ENCODE measurements around the gene CACNA1B. TPM values are rescaled to one million over a fixed set of nuclear protein-coding genes. Genes with fewer than 3 reads are reported as not detected.

The CACNA1B gene
- total RNA-seq, 1 experiment from 2014 or later: 7.8 TPM

DNA sequence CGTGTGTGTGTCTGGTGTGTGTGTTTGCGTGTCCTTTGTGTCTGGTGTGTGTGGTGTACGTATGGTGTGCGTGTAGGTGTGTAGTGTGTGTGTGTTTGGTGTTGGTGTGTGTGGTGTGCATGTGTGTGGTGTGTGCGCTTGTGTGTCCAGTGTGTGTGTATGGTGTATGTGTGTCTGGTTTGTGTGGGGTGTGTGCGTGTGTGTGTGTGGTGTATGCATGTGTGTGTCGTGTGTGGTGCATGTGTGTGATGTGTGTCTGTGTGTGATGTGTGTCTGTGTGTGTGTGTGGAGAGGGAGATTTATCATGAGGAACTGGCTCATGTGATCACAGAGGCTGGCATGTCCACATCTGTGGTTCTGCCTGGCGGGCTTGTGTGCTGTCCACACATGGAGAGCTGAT lies 71.7 kb downstream of the CACNA1B start:
- H3K27me3 ChIP-seq (ENCODE audit: insufficient read depth, low read length): no peaks in the 10 kb centered on the region
- H3K14ac ChIP-seq (ENCODE audit: insufficient read depth, low read length): no peak overlapping the region
- no peak overlapping the region for H3K4me2 ChIP-seq (ENCODE audit: insufficient read depth, insufficient read length, low read length)
- H4K91ac ChIP-seq (ENCODE audit: insufficient read length, low read depth, low read length): no peak overlapping the region
- H3K9me3 ChIP-seq (ENCODE audit: control insufficient read depth, low read depth, low read length): peaks cover 38% of the 10 kb centered on the region
- peaks cover 2% of the 10 kb centered on the region; the same call in 1 of the 2 replicates for H3K27me3 Mint-ChIP-seq (ENCODE audit: low read depth)
- no peak overlapping the region for H2BK5ac ChIP-seq (ENCODE audit: insufficient read length, low read length)
- no peak overlapping the region for H3T11ph ChIP-seq (ENCODE audit: low read length)
- H3K56ac ChIP-seq (ENCODE audit: insufficient read length, low read depth, low read length): no peak overlapping the region
- no peak overlapping the region for H3K27ac Mint-ChIP-seq
- no peaks in the 10 kb centered on the region for H3K4me1 Mint-ChIP-seq
- no peak overlapping the region for H4K5ac ChIP-seq (ENCODE audit: insufficient read length, low read depth, low read length)
- H3K4me3 Mint-ChIP-seq: no peak overlapping the region
- H2AFZ ChIP-seq (ENCODE audit: low read length): no peak overlapping the region
- TF ChIP-seq, protein P1, sequence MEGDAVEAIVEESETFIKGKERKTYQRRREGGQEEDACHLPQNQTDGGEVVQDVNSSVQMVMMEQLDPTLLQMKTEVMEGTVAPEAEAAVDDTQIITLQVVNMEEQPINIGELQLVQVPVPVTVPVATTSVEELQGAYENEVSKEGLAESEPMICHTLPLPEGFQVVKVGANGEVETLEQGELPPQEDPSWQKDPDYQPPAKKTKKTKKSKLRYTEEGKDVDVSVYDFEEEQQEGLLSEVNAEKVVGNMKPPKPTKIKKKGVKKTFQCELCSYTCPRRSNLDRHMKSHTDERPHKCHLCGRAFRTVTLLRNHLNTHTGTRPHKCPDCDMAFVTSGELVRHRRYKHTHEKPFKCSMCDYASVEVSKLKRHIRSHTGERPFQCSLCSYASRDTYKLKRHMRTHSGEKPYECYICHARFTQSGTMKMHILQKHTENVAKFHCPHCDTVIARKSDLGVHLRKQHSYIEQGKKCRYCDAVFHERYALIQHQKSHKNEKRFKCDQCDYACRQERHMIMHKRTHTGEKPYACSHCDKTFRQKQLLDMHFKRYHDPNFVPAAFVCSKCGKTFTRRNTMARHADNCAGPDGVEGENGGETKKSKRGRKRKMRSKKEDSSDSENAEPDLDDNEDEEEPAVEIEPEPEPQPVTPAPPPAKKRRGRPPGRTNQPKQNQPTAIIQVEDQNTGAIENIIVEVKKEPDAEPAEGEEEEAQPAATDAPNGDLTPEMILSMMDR (conservative IDR thresholded peaks at IDR 0.05): no peak
- H2BK120ac ChIP-seq (ENCODE audit: low read depth, low read length, poor library complexity, severe bottlenecking): no peak overlapping the region
- no peak overlapping the region for H3K23ac ChIP-seq (ENCODE audit: insufficient read length, low read depth, low read length)
- peaks cover 19 to 39% (median 32%) of the 10 kb centered on the region in 3 experiments for H3K36me3 Mint-ChIP-seq (ENCODE audit: insufficient read depth in 1 of 3, low read depth in 3 of 3)
- H2BK12ac ChIP-seq (ENCODE audit: insufficient read length, low read depth, low read length): no peak overlapping the region
- H4K20me1 ChIP-seq (ENCODE audit: control insufficient read depth, insufficient read depth, insufficient read length): peaks cover 3% of the 10 kb centered on the region
- H2BK15ac ChIP-seq (ENCODE audit: low read depth, low read length): no peak overlapping the region
- H3K79me1 ChIP-seq (ENCODE audit: insufficient read depth, low read depth, low read length, poor library complexity, severe bottlenecking): no peaks in the 10 kb centered on the region
- no peak overlapping the region for H2AK5ac ChIP-seq (ENCODE audit: insufficient read length, low read length)
- no peak overlapping the region for H3K18ac ChIP-seq (ENCODE audit: insufficient read length, low read depth, low read length)
- H3K4me1 ChIP-seq (ENCODE audit: insufficient read depth, low read length): no peaks in the 10 kb centered on the region
- no peaks in the 10 kb centered on the region for H3K23me2 ChIP-seq (ENCODE audit: insufficient read length, low read depth, low read length, poor library complexity, severe bottlenecking)
- H3K79me2 ChIP-seq (ENCODE audit: insufficient read depth, low read length): no peaks in the 10 kb centered on the region
- no peak overlapping the region for H4K8ac ChIP-seq (replicated peaks; ENCODE audit: insufficient read length, low read depth, low read length)
- no peak overlapping the region for H2BK20ac ChIP-seq (ENCODE audit: low read depth, low read length, poor library complexity, severe bottlenecking)
- H3K4ac ChIP-seq (ENCODE audit: low read depth, low read length): no peak overlapping the region
- DNase-seq: no peak
- no peak overlapping the region for H3K27ac ChIP-seq (ENCODE audit: insufficient read length, low read depth, low read length)
- H3K9me3 Mint-ChIP-seq: peaks cover 26 to 34% of the 10 kb centered on the region in 2 experiments
- H3K9ac ChIP-seq (ENCODE audit: extremely low read depth, insufficient read length, low read length): no peak overlapping the region
- WGBS (ENCODE audit: extremely low coverage, insufficient read length, low lambda C conversion rate): 100% methylated on average over 1 of the region's 8 CpGs
